ENCODE measurements around the gene ZPLD1.

DNA sequence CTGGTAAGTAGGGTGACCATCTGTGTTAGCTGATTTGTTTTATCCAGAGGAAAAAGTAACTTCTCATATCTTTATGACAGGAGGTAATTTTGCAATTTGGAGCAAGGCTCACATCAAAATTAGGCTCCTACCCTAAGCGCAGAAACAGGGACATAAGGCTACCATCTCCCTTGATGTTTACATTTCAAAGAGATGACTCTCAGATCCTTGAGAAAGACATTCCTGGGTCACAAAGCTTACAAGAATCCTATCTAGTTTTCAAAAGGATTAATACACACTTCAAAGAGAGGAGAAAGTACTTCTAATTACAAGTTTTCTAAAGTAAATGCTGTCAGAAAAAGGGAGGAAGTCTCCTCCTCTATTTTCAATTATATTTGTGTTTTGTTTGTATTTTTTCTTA is 7.0 kb downstream of the ZPLD1 start:
- TF ChIP-seq, protein P1, sequence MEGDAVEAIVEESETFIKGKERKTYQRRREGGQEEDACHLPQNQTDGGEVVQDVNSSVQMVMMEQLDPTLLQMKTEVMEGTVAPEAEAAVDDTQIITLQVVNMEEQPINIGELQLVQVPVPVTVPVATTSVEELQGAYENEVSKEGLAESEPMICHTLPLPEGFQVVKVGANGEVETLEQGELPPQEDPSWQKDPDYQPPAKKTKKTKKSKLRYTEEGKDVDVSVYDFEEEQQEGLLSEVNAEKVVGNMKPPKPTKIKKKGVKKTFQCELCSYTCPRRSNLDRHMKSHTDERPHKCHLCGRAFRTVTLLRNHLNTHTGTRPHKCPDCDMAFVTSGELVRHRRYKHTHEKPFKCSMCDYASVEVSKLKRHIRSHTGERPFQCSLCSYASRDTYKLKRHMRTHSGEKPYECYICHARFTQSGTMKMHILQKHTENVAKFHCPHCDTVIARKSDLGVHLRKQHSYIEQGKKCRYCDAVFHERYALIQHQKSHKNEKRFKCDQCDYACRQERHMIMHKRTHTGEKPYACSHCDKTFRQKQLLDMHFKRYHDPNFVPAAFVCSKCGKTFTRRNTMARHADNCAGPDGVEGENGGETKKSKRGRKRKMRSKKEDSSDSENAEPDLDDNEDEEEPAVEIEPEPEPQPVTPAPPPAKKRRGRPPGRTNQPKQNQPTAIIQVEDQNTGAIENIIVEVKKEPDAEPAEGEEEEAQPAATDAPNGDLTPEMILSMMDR (conservative IDR thresholded peaks at IDR 0.05; ENCODE audit: low read length): no peak
- TF ChIP-seq EZH2phosphoT487 (IDR thresholded peaks at IDR 0.05; ENCODE audit: borderline replicate concordance): no peak
